Femur (tissue), 1 donor: Measurements from ENCODE around the gene MOCOS.

Experiments used
- DNase-seq: peaks from one replicate; pipeline ENCODE4 v3.0.0-alpha.2; 2017

Gene MOCOS

GRCh38 chr18:36309436-36310391, 122.4 kb downstream of the MOCOS start:
- peak; percentile 38 for DNase-seq

GRCh38 chr18:36311026-36311570, 123.8 kb downstream of the MOCOS start:
- DNase-seq, result no peak

- DNase-seq, result no peak
Observed at GRCh38 chr18:36312806-36313395, 125.6 kb downstream of the MOCOS start.

GRCh38 chr18:36314098-36314497, 126.8 kb downstream of the MOCOS start:
- DNase-seq, result no peak

GRCh38 chr18:36314754-36315153, 127.5 kb downstream of the MOCOS start:
- no peak for DNase-seq

- DNase-seq, result no peak
Observed at GRCh38 chr18:36315736-36316135, 128.4 kb downstream of the MOCOS start.

- DNase-seq, result no peak
Observed at GRCh38 chr18:36316246-36316645, 128.9 kb downstream of the MOCOS start.
